ENCODE results near the gene KIF20A. TPM values are rescaled to one million over a fixed set of nuclear protein-coding genes. Genes with fewer than 3 reads are reported as not detected.
A peak's percentile ranks its signal among the peaks of the same experiment; 100 is the strongest.
"Not testable (repeated sequence)": the region's sequence is repeated elsewhere in the genome, so short reads cannot be mapped to it uniquely, and the experiment has no call there.

The KIF20A gene
- total RNA-seq = 10 to 100 TPM; 55.5 to 60.3 TPM

DNA sequence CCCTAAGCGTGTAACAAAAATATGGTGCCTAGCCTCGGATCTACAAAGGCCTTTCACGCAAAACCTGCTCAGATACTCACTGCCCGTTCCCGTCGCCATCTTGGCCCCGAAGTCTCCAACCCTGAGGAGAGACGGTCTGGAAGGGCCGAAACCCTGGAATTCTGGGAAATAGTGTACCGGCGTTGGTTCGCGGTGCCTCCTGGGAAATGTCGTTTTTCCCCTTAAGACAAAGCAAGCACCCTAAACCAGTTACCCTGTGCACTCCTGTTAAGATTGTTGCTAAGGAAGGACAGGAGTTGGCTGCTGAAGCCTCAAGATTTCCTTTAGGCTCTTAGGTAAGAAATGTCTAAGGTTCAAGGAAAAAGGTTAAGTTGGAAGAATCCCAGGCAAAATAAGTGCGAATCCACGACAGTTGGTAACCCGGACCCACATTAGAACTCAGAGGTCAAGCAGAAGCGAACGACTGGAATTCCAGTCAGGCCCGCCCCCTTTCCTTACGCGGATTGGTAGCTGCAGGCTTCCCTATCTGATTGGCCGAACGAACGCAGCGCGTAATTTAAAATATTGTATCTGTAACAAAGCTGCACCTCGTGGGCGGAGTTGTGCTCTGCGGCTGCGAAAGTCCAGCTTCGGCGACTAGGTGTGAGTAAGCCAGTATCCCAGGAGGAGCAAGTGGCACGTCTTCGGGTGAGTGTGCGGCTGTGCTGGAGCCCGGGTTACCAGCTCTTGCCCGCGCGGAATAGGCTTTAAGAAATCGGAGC, at the start of gene KIF20A, which contains the start of gene BRD8:
Gene KIF20A (plus strand): TSS at position 597 of the 761 bp plus-strand sequence. CDS start 569 bp downstream, outside the sequence.
Gene BRD8 (minus strand): TSS at position 115 of the 761 bp plus-strand sequence. CDS start 16 bp downstream, at position 99.
- POLR2A ChIA-PET = interaction anchor here (0.7 to 2.5 kb wide), 7 partner anchors 12 to 397 kb away, joined by 3 to 8 read pairs (median 3); partner anchors contain the start of genes CDC23, EGR1, ETF1 and FAM53C
- Mint-ChIP-seq H3K4me3 (no peak within 1 kb of the TSS), H3K4me1 (ENCODE audit: low read depth) (peaks cover 17% of the 10 kb centered on the region), H3K36me3 (peaks cover 37% of the 10 kb centered on the region), H3K27ac (no peak within 1 kb of the TSS), H3K9me3 (no peaks in the 10 kb centered on the region), H3K27me3 (no peaks in the 10 kb centered on the region)
- CTCF ChIA-PET = interaction anchor here (0.6 to 2.5 kb wide), 12 partner anchors 9 to 325 kb away, joined by 3 to 19 read pairs (median 4); partner anchors contain the start of genes CDC25C, FAM53C and KDM3B
- intact Hi-C loops (cut with micrococcal nuclease) = loop anchor here (1.0 to 2.0 kb wide), 7 partner anchors 35 to 424 kb away; partner anchors contain the start of genes CDC23, EGR1, ETF1 and FAM13B
- peak; percentile 96 for DNase-seq

GRCh38 chr5:138129347-138129746, 49.6 kb upstream of the KIF20A start:
- Mint-ChIP-seq H3K9me3 (no peaks in the 10 kb centered on the region), H3K27ac (no peak overlapping the region), H3K4me3 (no peak overlapping the region), H3K4me1 (ENCODE audit: low read depth) (peaks cover 2% of the 10 kb centered on the region), H3K27me3 (peaks cover 5% of the 10 kb centered on the region), H3K36me3 (no peaks in the 10 kb centered on the region)
- intact Hi-C loops (cut with micrococcal nuclease) = no loop called here
- no peak for DNase-seq
- POLR2A ChIA-PET = no interaction called here
- CTCF ChIA-PET = interaction anchor here (0.7 to 2.9 kb wide), 5 partner anchors 46 to 728 kb away, joined by 3 to 25 read pairs (median 4); no protein-coding TSS in a partner anchor

GRCh38 chr5:138132543-138132942, 46.4 kb upstream of the KIF20A start:
- CTCF ChIA-PET = interaction anchor here (0.7 to 3.5 kb wide), 12 partner anchors 44 to 1131 kb away, joined by 3 to 90 read pairs (median 6); partner anchors contain the start of gene WNT8A
- H3K9me3 Mint-ChIP-seq = no peaks in the 10 kb centered on the region
- intact Hi-C loops (cut with micrococcal nuclease) = loop anchor here (2.0 to 10.0 kb wide), 4 partner anchors 64 to 505 kb away; partner anchors contain the start of gene HNRNPA0
- H3K27ac Mint-ChIP-seq = no peak overlapping the region
- DNase-seq = no peak
- POLR2A ChIA-PET = no interaction called here
- peaks cover 9% of the 10 kb centered on the region for H3K27me3 Mint-ChIP-seq
- peaks cover 2% of the 10 kb centered on the region for H3K4me1 Mint-ChIP-seq (ENCODE audit: low read depth)
- H3K4me3 Mint-ChIP-seq = no peak overlapping the region
- H3K36me3 Mint-ChIP-seq = no peaks in the 10 kb centered on the region

- no peaks in the 10 kb centered on the region for H3K4me1 Mint-ChIP-seq (ENCODE audit: low read depth)
- no peak within 1 kb of the TSS for H3K4me3 Mint-ChIP-seq
- ChIA-PET CTCF (interaction anchor here (1.7 kb wide), 1 partner anchor 62 kb away, joined by 11 read pairs; no protein-coding TSS in a partner anchor), POLR2A (no interaction called here)
- H3K27ac Mint-ChIP-seq = no peak within 1 kb of the TSS
- H3K36me3 Mint-ChIP-seq = no peaks in the 10 kb centered on the region
- DNase-seq = peak; percentile 11
- no peaks in the 10 kb centered on the region for H3K9me3 Mint-ChIP-seq
- peaks cover 7% of the 10 kb centered on the region for H3K27me3 Mint-ChIP-seq
- intact Hi-C loops (cut with micrococcal nuclease) = loop anchor here (10.0 kb wide), 1 partner anchor 384 kb away; the partner anchor contains the start of gene HNRNPA0
Measured at GRCh38 chr5:138138949-138139780, 39.7 kb upstream of the KIF20A start, which contains the start of gene NME5. NME5 (minus strand) TSS chr5:138139428; CDS start chr5:138138780, 648 bp downstream.

GRCh38 chr5:138139781-138140090, 39.2 kb upstream of the KIF20A start:
- Mint-ChIP-seq H3K9me3 (no peaks in the 10 kb centered on the region), H3K4me3 (no peak overlapping the region), H3K4me1 (ENCODE audit: low read depth) (no peaks in the 10 kb centered on the region), H3K27ac (no peak overlapping the region), H3K36me3 (no peaks in the 10 kb centered on the region), H3K27me3 (peaks cover 7% of the 10 kb centered on the region)
- no peak for DNase-seq
- ChIA-PET CTCF (interaction anchor here (1.1 to 1.7 kb wide), 2 partner anchors 62 to 361 kb away, joined by 6 to 11 read pairs; no protein-coding TSS in a partner anchor), POLR2A (no interaction called here)
- intact Hi-C loops (cut with micrococcal nuclease) = loop anchor here (10.0 kb wide), 1 partner anchor 385 kb away; the partner anchor contains the start of gene HNRNPA0

DNA sequence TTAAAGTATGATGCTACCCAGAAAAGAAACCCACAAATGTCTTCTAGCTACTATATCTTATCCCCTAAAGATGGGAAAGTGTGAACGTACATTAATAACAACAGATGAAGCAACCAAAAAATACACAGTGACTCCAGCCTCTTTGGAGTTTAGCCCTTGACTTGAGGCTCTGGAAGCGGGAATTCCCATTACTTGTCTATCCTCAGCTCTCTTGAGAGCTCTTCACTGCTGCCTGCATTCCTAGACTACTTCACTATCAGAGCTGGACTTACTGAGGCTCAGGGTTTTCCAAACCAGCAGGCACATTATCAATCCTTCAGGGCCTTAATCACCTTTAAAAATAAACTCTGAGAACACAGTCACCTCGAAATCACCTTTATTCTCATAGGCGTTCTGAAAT, 38.6 kb upstream of the KIF20A start:
- intact Hi-C loops (cut with micrococcal nuclease) = no loop called here
- H3K27ac Mint-ChIP-seq = no peak overlapping the region
- no peaks in the 10 kb centered on the region for H3K9me3 Mint-ChIP-seq
- H3K4me3 Mint-ChIP-seq = no peak overlapping the region
- peaks cover 7% of the 10 kb centered on the region for H3K27me3 Mint-ChIP-seq
- no peaks in the 10 kb centered on the region for H3K4me1 Mint-ChIP-seq (ENCODE audit: low read depth)
- POLR2A ChIA-PET = no interaction called here
- H3K36me3 Mint-ChIP-seq = no peaks in the 10 kb centered on the region
- CTCF ChIA-PET = interaction anchor here (1.1 to 1.7 kb wide), 2 partner anchors 63 to 362 kb away, joined by 6 to 11 read pairs; no protein-coding TSS in a partner anchor
- no peak for DNase-seq

DNA sequence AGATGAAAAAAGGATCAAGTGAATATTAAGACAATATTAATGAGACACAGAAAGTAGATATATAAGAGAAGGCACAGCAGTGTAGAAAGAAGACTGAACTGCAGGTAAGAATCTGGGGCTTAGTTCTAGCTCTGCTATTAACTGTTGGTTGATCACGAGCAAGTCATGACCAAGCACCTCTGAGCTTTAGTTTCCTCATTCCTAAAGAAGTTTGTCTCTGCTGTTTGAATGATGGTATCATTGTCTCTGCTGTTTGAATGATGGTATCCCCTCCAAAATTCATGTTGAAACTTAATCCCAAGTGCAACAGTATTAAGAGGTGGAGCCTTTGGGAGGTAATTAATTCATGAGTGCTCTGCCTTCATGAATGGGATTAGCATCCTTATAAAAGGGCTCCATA, 37.2 kb upstream of the KIF20A start:
- H3K27me3 Mint-ChIP-seq = peaks cover 2% of the 10 kb centered on the region
- H3K9me3 Mint-ChIP-seq = no peaks in the 10 kb centered on the region
- intact Hi-C loops (cut with micrococcal nuclease) = no loop called here
- H3K36me3 Mint-ChIP-seq = no peaks in the 10 kb centered on the region
- no peaks in the 10 kb centered on the region for H3K4me1 Mint-ChIP-seq (ENCODE audit: low read depth)
- POLR2A ChIA-PET = no interaction called here
- no peak overlapping the region for H3K27ac Mint-ChIP-seq
- CTCF ChIA-PET = no interaction called here
- no peak for DNase-seq
- H3K4me3 Mint-ChIP-seq = no peak overlapping the region

- H3K4me1 Mint-ChIP-seq (ENCODE audit: low read depth); H3K4me3 Mint-ChIP-seq; H3K9me3 Mint-ChIP-seq; H3K36me3 Mint-ChIP-seq; POLR2A ChIA-PET; intact Hi-C loops (cut with micrococcal nuclease); H3K27me3 Mint-ChIP-seq; H3K27ac Mint-ChIP-seq; DNase-seq: not testable (repeated sequence)
- CTCF ChIA-PET = interaction anchor here (0.9 to 1.0 kb wide), 2 partner anchors 66 to 365 kb away, joined by 3 read pairs; no protein-coding TSS in a partner anchor
Measured at GRCh38 chr5:138143578-138143977, 35.3 kb upstream of the KIF20A start.

DNA sequence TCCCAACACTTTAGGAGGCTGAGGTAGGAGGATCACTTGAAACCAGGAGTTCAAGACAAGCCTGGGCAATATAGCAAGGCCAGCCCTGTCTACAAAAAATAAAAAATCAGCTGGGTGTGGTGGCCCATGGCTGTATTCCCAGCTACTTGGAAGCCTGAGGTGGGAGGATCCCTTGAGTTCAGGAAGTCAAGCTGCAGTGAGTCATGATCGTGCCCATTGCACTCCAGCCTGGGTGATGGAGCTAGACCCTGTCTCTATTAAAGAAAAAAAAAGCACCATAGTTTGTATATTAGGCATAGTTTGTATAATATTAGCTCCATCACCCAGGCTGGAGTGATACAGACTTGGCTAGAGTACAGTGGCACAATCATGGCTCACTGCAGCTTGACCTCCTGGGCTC, 30.1 kb upstream of the KIF20A start:
- ChIA-PET CTCF (interaction anchor here (0.9 to 1.6 kb wide), 2 partner anchors 72 to 113 kb away, joined by 3 to 7 read pairs; no protein-coding TSS in a partner anchor), POLR2A (no interaction called here)
- DNase-seq = no peak
- intact Hi-C loops (cut with micrococcal nuclease) = no loop called here
- H3K4me1 Mint-ChIP-seq (ENCODE audit: low read depth) = no peaks in the 10 kb centered on the region
- no peaks in the 10 kb centered on the region for H3K9me3 Mint-ChIP-seq
- no peak overlapping the region for H3K27ac Mint-ChIP-seq
- no peaks in the 10 kb centered on the region for H3K36me3 Mint-ChIP-seq
- H3K27me3 Mint-ChIP-seq = no peaks in the 10 kb centered on the region
- no peak overlapping the region for H3K4me3 Mint-ChIP-seq

DNA sequence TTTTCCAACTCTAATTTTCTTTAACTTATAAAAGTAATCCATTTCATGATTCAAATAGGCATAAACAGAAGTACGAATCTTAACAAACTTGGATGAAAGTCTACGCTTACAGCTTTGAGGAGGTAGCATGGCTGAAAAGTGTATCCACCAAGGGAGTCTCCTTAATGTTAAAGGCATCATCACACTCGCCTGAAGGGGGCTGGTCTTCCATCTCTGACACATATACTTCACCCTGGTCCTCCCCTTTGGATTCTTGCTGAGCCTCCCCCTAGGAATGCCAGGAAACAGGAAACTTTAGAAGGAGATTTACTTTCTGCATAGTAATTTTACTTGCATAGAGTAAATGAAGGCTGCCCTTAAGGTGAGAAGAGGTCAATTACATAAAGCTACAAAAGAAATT, 29.4 kb upstream of the KIF20A start:
- no peaks in the 10 kb centered on the region for H3K36me3 Mint-ChIP-seq
- no peak overlapping the region for H3K4me3 Mint-ChIP-seq
- no peak for DNase-seq
- POLR2A ChIA-PET = no interaction called here
- no peaks in the 10 kb centered on the region for H3K27me3 Mint-ChIP-seq
- no peak overlapping the region for H3K27ac Mint-ChIP-seq
- intact Hi-C loops (cut with micrococcal nuclease) = no loop called here
- H3K9me3 Mint-ChIP-seq = no peaks in the 10 kb centered on the region
- CTCF ChIA-PET = interaction anchor here (0.9 to 2.0 kb wide), 3 partner anchors 16 to 114 kb away, joined by 3 to 7 read pairs (median 6); no protein-coding TSS in a partner anchor
- no peaks in the 10 kb centered on the region for H3K4me1 Mint-ChIP-seq (ENCODE audit: low read depth)

DNA sequence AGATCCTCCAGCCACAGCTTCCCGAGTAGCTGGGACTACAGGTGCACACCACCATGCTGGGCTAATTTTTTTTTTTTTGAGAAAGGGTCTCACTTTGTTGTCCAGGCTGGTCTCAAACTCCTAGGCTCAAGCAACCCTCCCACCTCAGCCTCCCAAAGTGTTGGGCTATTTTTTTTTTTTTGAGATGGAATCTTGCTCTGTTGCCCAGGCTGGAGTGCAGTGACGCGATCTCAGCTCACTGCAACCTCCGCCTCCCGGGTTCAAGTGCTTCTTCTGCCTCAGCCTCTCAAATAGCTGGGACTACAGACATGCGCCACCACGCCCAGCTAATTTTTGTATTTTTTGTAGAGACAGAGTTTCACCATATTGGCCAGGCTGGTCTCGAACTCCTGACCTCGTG, 22.9 kb upstream of the KIF20A start:
- DNase-seq; H3K4me1 Mint-ChIP-seq (ENCODE audit: low read depth); intact Hi-C loops (cut with micrococcal nuclease); H3K4me3 Mint-ChIP-seq; H3K27ac Mint-ChIP-seq; H3K9me3 Mint-ChIP-seq; H3K27me3 Mint-ChIP-seq: not testable (repeated sequence)
- peaks cover 38% of the 10 kb centered on the region for H3K36me3 Mint-ChIP-seq
- CTCF ChIA-PET = interaction anchor here (0.7 kb wide), 1 partner anchor 59 kb away, joined by 5 read pairs; no protein-coding TSS in a partner anchor
- POLR2A ChIA-PET = interaction anchor here (0.6 kb wide), 1 partner anchor 1441 kb away, joined by 3 read pairs; no protein-coding TSS in a partner anchor

All from activated CD4-positive, alpha-beta memory T cell treated with anti-CD3 and anti-CD28 coated beads for 36 hours (primary cell).